HCT116 (cell line): ENCODE data around the gene AK5. TPM values are rescaled to one million over a fixed set of nuclear protein-coding genes. Genes with fewer than 3 reads are reported as not detected.

Experiments used
- ATAC-seq: fragments of 200-7000 bp; cut with Tn5 transposase; 2 replicates; pipeline ENCODE4 v1.9.1; 2020; ENCODE audit warnings: mild to moderate bottlenecking, moderate library complexity
- BruUV-seq: library from RNA; stranded (reverse); fragments of 400-500 nt; replicated peaks from 2 replicates; lab custom pipeline; 2021; lab: Mats Ljungman, UMichigan
- CTCF ChIA-PET: fragments of 300-600 bp; sonication (Branson Sonifier 250); formaldehyde crosslinking; loops from one replicate; lab custom pipeline; 2021; ENCODE audit warnings: antibody characterized with exemption; lab: Charles Lee
- POLR2A ChIA-PET: fragments of 300-600, 350-600 bp; sonication (Branson Sonifier 250); formaldehyde crosslinking; loops from one replicate; lab custom pipeline; 2021; ENCODE audit warnings: antibody characterized with exemption; lab: Charles Lee
- RAD21 ChIA-PET, 2 experiments: fragments of 300-600 bp; sonication (Branson Sonifier 250); formaldehyde crosslinking; loops; one replicate each; lab custom pipeline; 2023; ENCODE audit warnings: low total read pairs in 2 of 2; ENCODE audit not compliant: uncharacterized antibody in 2 of 2, unreplicated experiment in 2 of 2, low non-redundant PET in 1 of 2; lab: Charles Lee
- DNase-seq: peaks from one replicate; pipeline ENCODE4 v3.0.0-alpha.2; 2010; ENCODE audit warnings: low read depth, low spot score
- H2AFZ ChIP-seq: fragments of 200-600 bp; shearing (Covaris generic), sonication (generic); 2 replicates; pipeline ENCODE4 v1.6.1; 2017; ENCODE audit warnings: low read depth, mixed run types, mixed read lengths, antibody characterized with exemption, low read length; ENCODE audit not compliant: poor library complexity, severe bottlenecking
- H3K27ac ChIP-seq: 2 replicates; pipeline ENCODE4 v1.5.1; 2012; ENCODE audit warnings: low read depth, low read length
- H3K27me3 ChIP-seq: fragments of 200-600 bp; sonication (generic); 2 replicates; pipeline ENCODE4 v1.6.1; 2016; ENCODE audit warnings: mixed run types, low read length, mixed read lengths; ENCODE audit not compliant: insufficient read depth
- H3K36me3 ChIP-seq, 2 experiments: fragments of 200-500 bp in 1 of 2; fragments of 200-600 bp in 1 of 2; sonication (Bioruptor generic) in 1 of 2; sonication (generic) in 1 of 2; 2 replicates each; pipeline versions ENCODE4 v1.5.1 to v1.6.1; 2014 to 2016; ENCODE audit warnings: low read length in 2 of 2, inconsistent platforms in 1 of 2, mixed read lengths in 1 of 2, mixed run types in 1 of 2; ENCODE audit not compliant: insufficient read depth in 2 of 2, control insufficient read depth in 1 of 2
- H3K4me1 ChIP-seq, 2 experiments: fragments of 200-600 bp in 1 of 2; sonication (generic) in 1 of 2; 2 replicates each; pipeline versions ENCODE4 v1.5.1 to v1.6.1; 2012 to 2017; ENCODE audit warnings: low read length in 2 of 2, inconsistent platforms in 1 of 2, mild to moderate bottlenecking in 1 of 2, mixed read lengths in 1 of 2, mixed run types in 1 of 2, moderate library complexity in 1 of 2; ENCODE audit not compliant: insufficient read depth in 2 of 2, control insufficient read depth in 1 of 2
- H3K4me2 ChIP-seq: fragments of 200-600 bp; sonication (generic); 2 replicates; pipeline ENCODE4 v1.6.1; 2017; ENCODE audit warnings: mixed run types, low read length, mixed read lengths
- H3K4me3 ChIP-seq, 2 experiments: fragments of 200-600 bp in 1 of 2; sonication (generic) in 1 of 2; replicated peaks in 1 of 2; 2 replicates each; pipeline ENCODE4 v1.5.1; 2011 to 2016; ENCODE audit warnings: low read length in 2 of 2, control low read depth in 1 of 2, low read depth in 1 of 2, mild to moderate bottlenecking in 1 of 2, mixed read lengths in 1 of 2, mixed run types in 1 of 2
- H3K79me2 ChIP-seq: fragments of 200-600 bp; sonication (generic); 2 replicates; pipeline ENCODE4 v1.6.1; 2017; ENCODE audit warnings: mild to moderate bottlenecking, mixed run types, low read length, moderate library complexity, mixed read lengths; ENCODE audit not compliant: insufficient read depth
- H3K9ac ChIP-seq: fragments of 200-600 bp; sonication (generic); 2 replicates; pipeline ENCODE4 v1.6.1; 2016; ENCODE audit warnings: low read length, mixed read lengths
- H3K9me2 ChIP-seq: fragments of 200-600 bp; sonication (generic), shearing (Covaris generic); 2 replicates; pipeline ENCODE4 v1.6.1; 2017; ENCODE audit warnings: mixed run types, mild to moderate bottlenecking, moderate library complexity; ENCODE audit not compliant: insufficient read depth
- H3K9me3 ChIP-seq, 2 experiments: fragments of 200-500 bp in 1 of 2; fragments of 200-600 bp in 1 of 2; sonication (Bioruptor generic) in 1 of 2; sonication (generic) in 1 of 2; 2 replicates each; pipeline ENCODE4 v1.6.1; 2014 to 2017; ENCODE audit warnings: low read length in 2 of 2, mixed read lengths in 2 of 2, inconsistent platforms in 1 of 2, low read depth in 1 of 2, mild to moderate bottlenecking in 1 of 2, mixed run types in 1 of 2, moderate library complexity in 1 of 2; ENCODE audit not compliant: control insufficient read depth in 1 of 2, insufficient read depth in 1 of 2
- H4K20me1 ChIP-seq: fragments of 200-600 bp; sonication (generic), shearing (Covaris generic); 2 replicates; pipeline ENCODE4 v1.6.1; 2017; ENCODE audit warnings: mixed run types, mild to moderate bottlenecking, moderate library complexity; ENCODE audit not compliant: insufficient read depth
- CBX3 ChIP-seq: IDR thresholded peaks from 2 replicates; pipeline ENCODE4 v1.6.1; 2012; ENCODE audit warnings: low read depth
- CEBPB ChIP-seq: IDR thresholded peaks from 2 replicates; pipeline ENCODE4 v1.6.1; 2012; ENCODE audit warnings: low read depth
- CTCF ChIP-seq, 3 experiments: fragments of 200-600 bp in 1 of 3; sonication (generic) in 1 of 3; IDR thresholded peaks in 2 of 3; conservative IDR thresholded peaks in 1 of 3; 2 replicates each; pipeline ENCODE4 v1.5.1; 2012 to 2017; ENCODE audit warnings: low read depth in 2 of 3, low read length in 2 of 3, antibody characterized with exemption in 1 of 3, borderline replicate concordance in 1 of 3, control low read depth in 1 of 3, mild to moderate bottlenecking in 1 of 3, mixed read lengths in 1 of 3, mixed run types in 1 of 3, moderate library complexity in 1 of 3; ENCODE audit not compliant: insufficient read depth in 1 of 3
- EGR1 ChIP-seq: IDR thresholded peaks from 2 replicates; pipeline ENCODE4 v1.6.1; 2012; ENCODE audit warnings: low read depth
- ELF1 ChIP-seq: IDR thresholded peaks from 2 replicates; pipeline ENCODE4 v1.6.1; 2012; ENCODE audit warnings: low read depth, borderline replicate concordance
- EZH2 ChIP-seq: fragments of 200-600 bp; sonication (generic); IDR thresholded peaks from 2 replicates; pipeline ENCODE4 v1.6.1; 2017; ENCODE audit warnings: antibody characterized with exemption, mixed run types
- EZH2phosphoT487 ChIP-seq: fragments of 200-600 bp; IDR thresholded peaks from 2 replicates; pipeline ENCODE4 v1.6.1; 2018; ENCODE audit warnings: antibody characterized with exemption, borderline replicate concordance
- FOSL1 ChIP-seq: IDR thresholded peaks from 2 replicates; pipeline ENCODE4 v1.6.1; 2012; ENCODE audit warnings: low read depth
- JUND ChIP-seq: IDR thresholded peaks from 2 replicates; pipeline ENCODE4 v1.6.1; 2012
- MAX ChIP-seq: IDR thresholded peaks from 2 replicates; pipeline ENCODE4 v1.6.1; 2012
- POLR2A ChIP-seq: IDR thresholded peaks from 2 replicates; pipeline ENCODE4 v1.7.0; 2011; ENCODE audit warnings: borderline replicate concordance; ENCODE audit not compliant: insufficient read depth, insufficient read length; ENCODE audit errors: extremely low read depth
- POLR2AphosphoS5 ChIP-seq: IDR thresholded peaks from 2 replicates; pipeline ENCODE4 v1.6.1; 2011; ENCODE audit warnings: mild to moderate bottlenecking, low read depth, low read length, moderate library complexity
- RAD21 ChIP-seq: IDR thresholded peaks from 2 replicates; pipeline ENCODE4 v1.6.1; 2012; ENCODE audit warnings: low read depth, mild to moderate bottlenecking
- REST ChIP-seq: IDR thresholded peaks from 2 replicates; pipeline ENCODE4 v1.6.1; 2012; ENCODE audit warnings: low read depth
- SIN3A ChIP-seq: IDR thresholded peaks from 2 replicates; pipeline ENCODE4 v1.6.1; 2012; ENCODE audit warnings: low read depth
- SRF ChIP-seq: IDR thresholded peaks from 2 replicates; pipeline ENCODE4 v1.6.1; 2012; ENCODE audit warnings: low read depth
- TCF7L2 ChIP-seq: IDR thresholded peaks from 2 replicates; pipeline ENCODE4 v1.7.0; 2011; ENCODE audit warnings: borderline replicate concordance, inconsistent platforms; ENCODE audit not compliant: insufficient read depth, insufficient read length; ENCODE audit errors: extremely low read depth
- YY1 ChIP-seq: IDR thresholded peaks from 2 replicates; pipeline ENCODE4 v1.6.1; 2011; ENCODE audit warnings: low read length, low read depth, moderate library complexity, mild to moderate bottlenecking; ENCODE audit not compliant: insufficient replicate concordance; ENCODE audit errors: extremely low read depth
- ZFX ChIP-seq: fragments of 450-650 bp; IDR thresholded peaks from 2 replicates; pipeline ENCODE4 v1.6.1; 2017
- intact Hi-C: fragments of 100-400 bp; cut with micrococcal nuclease; formaldehyde crosslinking; loops from 2 replicates; pipeline ENCODE4 v1.10.0; 2022
- total RNA-seq: library from RNA; stranded (reverse); gene quantifications from one replicate; pipeline ENCODE4 v1.2.1, GENCODE V29; 2021; ENCODE audit not compliant: unreplicated experiment

Gene AK5
- total RNA-seq, 1 experiment from 2014 or later: 0.22 TPM

GRCh38 chr1:77516106-77516505 lies 234.3 kb downstream of the AK5 start:
- Histone ChIP-seq H3K9me2 (no peaks in the 10 kb centered on the region), H3K9ac (no peak overlapping the region), H3K4me3 (no peak overlapping the region), H4K20me1 (no peaks in the 10 kb centered on the region), H3K27me3 (no peaks in the 10 kb centered on the region), H3K4me1 (peaks cover 0 to 33% of the 10 kb centered on the region in 2 experiments; a peak in 2 of 4 replicates), H3K79me2 (no peaks in the 10 kb centered on the region), H3K27ac (no peak overlapping the region), H3K4me2 (no peak overlapping the region), H3K9me3 (no peaks in the 10 kb centered on the region), H2AFZ (peak overlapping the region; percentile 40), H3K36me3 (no peaks in the 10 kb centered on the region)
- ChIA-PET RAD21 (no interaction called here), POLR2A (no interaction called here), CTCF (interaction anchor here (0.8 kb wide), 1 partner anchor 17 kb away, joined by 3 read pairs; no protein-coding TSS in a partner anchor)
- TF ChIP-seq RAD21 (no peak), EGR1 (no peak), YY1 (no peak), MAX (no peak), EZH2 (no peak), POLR2A (no peak), SRF (no peak), CEBPB (no peak), EZH2phosphoT487 (no peak), JUND (no peak), SIN3A (no peak), ELF1 (no peak), POLR2AphosphoS5 (no peak), ZFX (no peak), CBX3 (no peak), CTCF (IDR thresholded peaks at IDR 0.05 in 2 of 3, conservative IDR thresholded peaks at IDR 0.05 in 1 of 3; ENCODE audit: borderline replicate concordance in 1 of 3, insufficient read depth in 1 of 3, low read depth in 2 of 3, low read length in 2 of 3) (no peak), TCF7L2 (no peak), REST (no peak), FOSL1 (no peak)
- DNase-seq: no peak
- intact Hi-C loops: no loop called here
- BruUV-seq: no TSS peak
- no peak for ATAC-seq
